IPS-18a (cell line): ENCODE results near the gene CD276.
"Not testable (repeated sequence)": the region's sequence is repeated elsewhere in the genome, so short reads cannot be mapped to it uniquely, and the experiment has no call there.

Experiments
- H3K27ac ChIP-seq: one replicate; pipeline ENCODE4 v1.5.1; 2013; ENCODE audit warnings: low read length
- H3K27me3 ChIP-seq: one replicate; pipeline ENCODE4 v1.6.1; 2013; ENCODE audit warnings: mild to moderate bottlenecking, low read length; ENCODE audit not compliant: control insufficient read depth, insufficient read depth
- H3K36me3 ChIP-seq: one replicate; pipeline ENCODE4 v1.6.1; 2013; ENCODE audit warnings: low read depth, low read length; ENCODE audit not compliant: control insufficient read depth
- H3K4me1 ChIP-seq: one replicate; pipeline ENCODE4 v1.6.1; 2013; ENCODE audit warnings: low read depth, low read length; ENCODE audit not compliant: control insufficient read depth
- H3K4me3 ChIP-seq: one replicate; pipeline ENCODE4 v1.5.1; 2013; ENCODE audit warnings: low read length
- H3K9ac ChIP-seq: one replicate; pipeline ENCODE4 v1.6.1; 2013; ENCODE audit warnings: mild to moderate bottlenecking, low read length, moderate library complexity
- H3K9me3 ChIP-seq: one replicate; pipeline ENCODE4 v1.6.1; 2013; ENCODE audit warnings: low read depth, low read length; ENCODE audit not compliant: control insufficient read depth

Gene CD276

DNA sequence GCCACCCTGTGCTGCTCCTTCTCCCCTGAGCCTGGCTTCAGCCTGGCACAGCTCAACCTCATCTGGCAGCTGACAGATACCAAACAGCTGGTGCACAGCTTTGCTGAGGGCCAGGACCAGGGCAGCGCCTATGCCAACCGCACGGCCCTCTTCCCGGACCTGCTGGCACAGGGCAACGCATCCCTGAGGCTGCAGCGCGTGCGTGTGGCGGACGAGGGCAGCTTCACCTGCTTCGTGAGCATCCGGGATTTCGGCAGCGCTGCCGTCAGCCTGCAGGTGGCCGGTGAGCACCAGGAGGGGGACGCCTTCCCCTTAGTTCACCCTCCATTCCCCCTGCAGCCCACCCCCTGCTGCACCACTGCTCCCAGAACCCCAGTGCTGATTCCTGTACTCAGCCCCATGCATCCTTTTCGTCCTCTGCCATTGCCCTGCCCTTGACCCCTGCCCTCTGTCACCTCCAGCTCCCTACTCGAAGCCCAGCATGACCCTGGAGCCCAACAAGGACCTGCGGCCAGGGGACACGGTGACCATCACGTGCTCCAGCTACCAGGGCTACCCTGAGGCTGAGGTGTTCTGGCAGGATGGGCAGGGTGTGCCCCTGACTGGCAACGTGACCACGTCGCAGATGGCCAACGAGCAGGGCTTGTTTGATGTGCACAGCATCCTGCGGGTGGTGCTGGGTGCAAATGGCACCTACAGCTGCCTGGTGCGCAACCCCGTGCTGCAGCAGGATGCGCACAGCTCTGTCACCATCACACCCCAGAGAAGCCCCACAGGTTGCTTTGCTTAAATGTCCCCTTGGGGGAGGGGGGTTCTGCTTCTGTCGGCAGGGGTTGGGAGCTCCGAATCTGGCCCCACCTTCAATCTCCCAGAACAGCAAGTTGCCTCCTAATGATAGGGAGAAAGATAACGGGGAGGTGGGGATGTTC is 18.4 kb downstream of the CD276 start:
- H3K36me3 ChIP-seq: peaks cover 18% of the 10 kb centered on the region
- not testable (repeated sequence) for H3K9ac ChIP-seq, H3K4me1 ChIP-seq, H3K9me3 ChIP-seq, H3K27me3 ChIP-seq, H3K27ac ChIP-seq, H3K4me3 ChIP-seq

DNA sequence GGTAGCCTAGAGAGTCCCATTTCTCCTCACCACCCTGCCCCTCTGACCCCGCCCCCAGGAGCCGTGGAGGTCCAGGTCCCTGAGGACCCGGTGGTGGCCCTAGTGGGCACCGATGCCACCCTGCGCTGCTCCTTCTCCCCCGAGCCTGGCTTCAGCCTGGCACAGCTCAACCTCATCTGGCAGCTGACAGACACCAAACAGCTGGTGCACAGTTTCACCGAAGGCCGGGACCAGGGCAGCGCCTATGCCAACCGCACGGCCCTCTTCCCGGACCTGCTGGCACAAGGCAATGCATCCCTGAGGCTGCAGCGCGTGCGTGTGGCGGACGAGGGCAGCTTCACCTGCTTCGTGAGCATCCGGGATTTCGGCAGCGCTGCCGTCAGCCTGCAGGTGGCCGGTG is 19.4 kb downstream of the CD276 start:
- H3K4me1 ChIP-seq, H3K9ac ChIP-seq, H3K27ac ChIP-seq, H3K27me3 ChIP-seq, H3K9me3 ChIP-seq, H3K4me3 ChIP-seq: not testable (repeated sequence)
- peaks cover 28% of the 10 kb centered on the region for H3K36me3 ChIP-seq

DNA sequence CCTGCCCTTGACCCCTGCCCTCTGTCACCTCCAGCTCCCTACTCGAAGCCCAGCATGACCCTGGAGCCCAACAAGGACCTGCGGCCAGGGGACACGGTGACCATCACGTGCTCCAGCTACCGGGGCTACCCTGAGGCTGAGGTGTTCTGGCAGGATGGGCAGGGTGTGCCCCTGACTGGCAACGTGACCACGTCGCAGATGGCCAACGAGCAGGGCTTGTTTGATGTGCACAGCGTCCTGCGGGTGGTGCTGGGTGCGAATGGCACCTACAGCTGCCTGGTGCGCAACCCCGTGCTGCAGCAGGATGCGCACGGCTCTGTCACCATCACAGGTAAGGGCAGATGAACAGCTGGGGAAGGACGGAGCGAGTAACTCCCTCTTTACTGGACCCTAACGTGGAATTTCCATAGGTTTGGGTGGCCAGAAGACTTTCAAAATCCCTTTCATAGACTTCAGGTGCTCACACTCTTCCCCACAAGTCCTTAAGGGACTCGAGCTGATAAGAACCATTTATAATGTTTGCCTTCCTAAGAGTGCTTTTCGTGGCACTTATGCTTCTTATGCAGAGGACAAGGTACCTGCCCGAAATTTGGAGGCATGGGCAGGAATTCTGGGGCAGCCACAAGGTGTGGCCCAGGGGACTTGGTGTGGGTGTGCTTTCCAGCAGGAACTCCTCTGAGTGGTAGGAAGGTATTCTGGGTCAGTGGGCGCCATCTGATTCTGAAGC is 20.1 kb downstream of the CD276 start:
- not testable (repeated sequence) for H3K4me3 ChIP-seq, H3K9me3 ChIP-seq, H3K27me3 ChIP-seq, H3K9ac ChIP-seq, H3K4me1 ChIP-seq, H3K27ac ChIP-seq
- H3K36me3 ChIP-seq: peaks cover 33% of the 10 kb centered on the region

DNA sequence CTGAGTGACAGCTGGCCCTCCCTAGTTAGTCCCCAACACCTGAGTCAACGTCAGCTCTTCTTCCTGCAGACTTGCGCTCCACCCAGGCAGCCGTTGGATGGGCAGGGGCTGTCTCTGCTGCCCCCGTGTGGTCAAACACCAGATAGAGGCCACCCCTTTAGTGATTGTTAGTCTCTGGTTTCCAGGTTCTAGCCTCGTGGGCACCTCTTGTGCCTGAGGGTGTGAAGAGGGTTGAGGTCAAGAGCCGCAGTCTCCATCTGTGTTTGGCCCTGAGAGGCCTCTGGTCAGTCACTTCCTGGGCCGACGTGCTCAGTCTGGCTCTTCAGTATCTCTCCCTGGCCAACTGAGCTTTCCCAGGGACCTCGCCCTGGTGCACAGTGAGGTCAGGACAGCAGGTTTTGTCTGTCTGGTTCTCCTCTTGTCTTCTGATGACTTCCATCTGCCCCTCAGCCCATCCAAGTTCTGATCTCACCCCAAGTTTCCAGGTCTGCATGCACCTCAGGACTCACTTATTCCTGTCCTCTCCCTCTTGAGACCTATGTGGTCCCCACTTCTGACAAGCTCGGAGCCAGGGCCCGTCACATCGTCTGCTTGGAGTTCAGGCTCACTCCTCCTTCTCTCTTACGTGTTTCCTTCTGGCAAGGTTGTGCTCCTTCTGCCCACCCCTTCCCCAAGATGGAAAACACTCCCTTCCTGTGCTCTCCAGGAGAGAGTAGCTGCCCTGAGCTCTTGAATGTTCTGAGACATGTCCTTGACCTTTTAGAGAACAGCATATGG is 20.9 kb downstream of the CD276 start:
- peaks cover 39% of the 10 kb centered on the region for H3K36me3 ChIP-seq

DNA sequence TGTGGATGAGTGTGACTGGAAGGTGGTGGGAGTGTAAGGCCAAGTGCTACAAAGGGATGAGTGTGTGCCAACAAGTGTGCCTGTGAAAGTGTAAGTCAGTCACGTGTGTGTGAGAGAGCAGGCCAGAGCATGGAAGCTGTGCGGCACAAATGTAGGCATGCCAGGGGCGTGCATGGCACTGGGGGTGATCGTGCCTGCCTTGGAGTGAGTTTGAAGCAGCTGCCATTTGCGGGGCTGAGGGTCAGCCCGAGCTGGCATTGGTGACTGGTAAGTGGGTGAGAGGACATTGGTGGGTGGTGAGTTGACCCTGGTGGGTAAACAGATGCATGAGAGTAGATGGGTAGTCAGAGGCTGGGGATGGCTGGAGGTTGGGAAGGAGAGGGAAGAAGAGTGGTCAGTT is 24.5 kb downstream of the CD276 start:
- Histone ChIP-seq H3K9ac (no peak overlapping the region), H3K4me3 (no peak overlapping the region), H3K27ac (no peak overlapping the region), H3K36me3 (peaks cover 62% of the 10 kb centered on the region), H3K27me3 (no peaks in the 10 kb centered on the region), H3K9me3 (no peaks in the 10 kb centered on the region), H3K4me1 (no peaks in the 10 kb centered on the region)

More for the DNA sequence above, 20.9 kb downstream of the CD276 start:
- Histone ChIP-seq H3K27ac (no peak overlapping the region), H3K4me1 (no peaks in the 10 kb centered on the region), H3K9me3 (no peaks in the 10 kb centered on the region), H3K9ac (no peak overlapping the region), H3K4me3 (no peak overlapping the region), H3K27me3 (no peaks in the 10 kb centered on the region)

DNA sequence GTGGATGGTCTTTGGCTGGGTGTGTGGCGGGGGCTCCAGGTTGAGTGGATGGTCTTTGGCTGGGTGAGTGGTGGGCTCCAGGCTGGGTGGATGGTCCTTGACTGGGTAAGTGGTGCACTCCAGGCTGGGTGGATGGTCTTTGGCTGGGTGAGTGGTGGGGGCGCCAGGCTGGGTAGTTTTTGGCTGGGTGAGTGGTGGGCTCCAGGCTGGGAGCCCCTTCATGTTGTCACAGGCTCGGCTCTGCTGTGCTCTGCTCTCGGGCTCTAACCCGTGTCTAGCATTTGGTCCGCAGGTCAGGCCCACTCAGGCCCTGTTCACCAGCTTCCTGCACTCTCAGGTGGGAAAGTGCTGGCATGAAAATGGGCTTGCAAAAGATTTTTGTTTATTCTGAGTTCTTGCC is 25.1 kb downstream of the CD276 start:
- Histone ChIP-seq H3K27ac (no peak overlapping the region), H3K4me1 (no peaks in the 10 kb centered on the region), H3K4me3 (no peak overlapping the region), H3K9me3 (no peaks in the 10 kb centered on the region), H3K9ac (no peak overlapping the region), H3K27me3 (no peaks in the 10 kb centered on the region), H3K36me3 (peaks cover 63% of the 10 kb centered on the region)

DNA sequence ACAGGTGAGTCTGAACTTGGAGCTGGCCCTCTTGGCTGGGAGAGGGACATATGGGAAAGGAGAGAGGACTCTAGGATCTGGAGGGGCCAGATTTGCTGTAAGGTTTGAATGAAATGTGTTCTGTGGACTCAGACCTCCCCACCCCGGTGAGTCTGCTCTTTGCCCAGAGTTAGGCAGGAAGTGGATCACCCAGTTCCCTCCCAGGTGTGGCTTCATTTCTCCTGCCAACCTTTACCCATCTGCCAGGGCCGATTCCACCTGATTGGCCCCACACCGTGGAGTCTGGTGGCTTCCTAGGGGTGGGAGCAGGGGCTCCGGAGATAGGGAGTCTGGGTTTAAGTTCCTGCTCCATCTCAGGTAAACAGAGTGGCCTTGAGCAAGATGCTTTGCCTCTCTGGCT is 25.5 kb downstream of the CD276 start:
- Histone ChIP-seq H3K36me3 (peaks cover 63% of the 10 kb centered on the region), H3K9ac (no peak overlapping the region), H3K9me3 (no peaks in the 10 kb centered on the region), H3K4me3 (no peak overlapping the region), H3K27ac (no peak overlapping the region), H3K4me1 (no peaks in the 10 kb centered on the region), H3K27me3 (no peaks in the 10 kb centered on the region)

DNA sequence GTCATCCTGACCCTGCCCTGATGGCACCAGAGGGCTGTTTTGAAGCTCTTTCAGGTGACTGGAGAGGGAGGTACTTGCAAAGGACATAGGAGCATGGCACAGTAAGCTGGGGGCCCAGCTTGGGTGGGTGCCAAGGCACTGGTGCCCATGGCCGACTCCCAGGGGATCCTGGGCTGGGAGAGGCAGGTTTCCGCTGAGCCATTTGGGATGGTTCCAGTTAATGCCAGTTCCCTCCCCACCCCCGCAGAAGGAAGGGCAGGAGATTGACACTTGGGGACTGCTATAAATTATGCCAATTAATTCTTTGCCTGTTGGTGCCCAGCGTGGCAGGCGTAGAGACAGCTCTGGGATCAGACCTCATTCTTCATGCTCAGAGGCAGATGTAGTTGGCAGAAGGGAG is 26.1 kb downstream of the CD276 start:
- H3K9ac ChIP-seq: no peak overlapping the region
- no peaks in the 10 kb centered on the region for H3K4me1 ChIP-seq
- no peak overlapping the region for H3K27ac ChIP-seq
- peaks cover 59% of the 10 kb centered on the region for H3K36me3 ChIP-seq
- no peaks in the 10 kb centered on the region for H3K9me3 ChIP-seq
- no peak overlapping the region for H3K4me3 ChIP-seq
- no peaks in the 10 kb centered on the region for H3K27me3 ChIP-seq

DNA sequence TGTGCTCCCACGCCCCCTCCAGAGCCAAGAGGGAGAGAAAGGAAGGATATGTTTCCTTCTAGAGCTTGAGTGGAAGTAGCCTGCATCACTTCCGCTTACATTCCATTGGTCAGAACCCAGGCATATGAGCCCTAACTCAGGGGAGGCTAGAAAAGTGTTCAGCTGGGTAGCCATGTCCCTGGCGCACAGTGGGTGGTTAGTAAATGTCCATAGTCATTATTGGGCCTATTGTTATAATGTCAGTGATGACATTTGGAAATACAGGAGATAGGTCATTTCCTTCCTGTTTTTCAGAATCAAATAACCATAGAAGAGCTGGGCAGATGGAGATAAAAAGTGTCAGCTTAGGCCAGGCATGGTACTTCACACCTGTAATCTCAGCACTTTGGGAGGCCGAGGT is 27.3 kb downstream of the CD276 start:
- no peak overlapping the region for H3K4me3 ChIP-seq
- H3K9ac ChIP-seq: no peak overlapping the region
- H3K36me3 ChIP-seq: peaks cover 53% of the 10 kb centered on the region
- no peaks in the 10 kb centered on the region for H3K9me3 ChIP-seq
- H3K4me1 ChIP-seq: no peaks in the 10 kb centered on the region
- H3K27me3 ChIP-seq: no peaks in the 10 kb centered on the region
- H3K27ac ChIP-seq: no peak overlapping the region

DNA sequence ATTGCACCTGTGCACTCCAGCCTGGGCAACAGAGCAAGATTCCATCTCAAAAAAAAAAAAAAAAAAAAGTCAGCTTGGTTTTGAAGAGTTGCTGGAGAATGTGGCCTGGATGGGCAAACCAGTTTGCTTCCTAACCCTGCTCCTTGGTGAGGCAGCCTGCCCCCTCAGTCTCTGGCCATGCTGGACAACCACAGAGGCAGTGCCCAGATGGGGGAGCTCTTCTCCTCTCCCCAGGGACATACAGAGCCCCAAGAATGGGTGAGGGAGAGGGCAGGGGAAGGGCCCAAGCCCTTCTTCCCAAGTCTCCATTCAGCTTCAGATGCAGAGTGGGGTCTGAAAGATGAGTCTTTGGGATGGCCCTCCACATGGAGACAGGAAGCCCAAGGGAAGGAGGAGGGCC is 27.9 kb downstream of the CD276 start:
- Histone ChIP-seq H3K9ac (no peak overlapping the region), H3K36me3 (peaks cover 49% of the 10 kb centered on the region), H3K4me3 (no peak overlapping the region), H3K4me1 (no peaks in the 10 kb centered on the region), H3K27me3 (no peaks in the 10 kb centered on the region), H3K9me3 (no peaks in the 10 kb centered on the region), H3K27ac (no peak overlapping the region)

DNA sequence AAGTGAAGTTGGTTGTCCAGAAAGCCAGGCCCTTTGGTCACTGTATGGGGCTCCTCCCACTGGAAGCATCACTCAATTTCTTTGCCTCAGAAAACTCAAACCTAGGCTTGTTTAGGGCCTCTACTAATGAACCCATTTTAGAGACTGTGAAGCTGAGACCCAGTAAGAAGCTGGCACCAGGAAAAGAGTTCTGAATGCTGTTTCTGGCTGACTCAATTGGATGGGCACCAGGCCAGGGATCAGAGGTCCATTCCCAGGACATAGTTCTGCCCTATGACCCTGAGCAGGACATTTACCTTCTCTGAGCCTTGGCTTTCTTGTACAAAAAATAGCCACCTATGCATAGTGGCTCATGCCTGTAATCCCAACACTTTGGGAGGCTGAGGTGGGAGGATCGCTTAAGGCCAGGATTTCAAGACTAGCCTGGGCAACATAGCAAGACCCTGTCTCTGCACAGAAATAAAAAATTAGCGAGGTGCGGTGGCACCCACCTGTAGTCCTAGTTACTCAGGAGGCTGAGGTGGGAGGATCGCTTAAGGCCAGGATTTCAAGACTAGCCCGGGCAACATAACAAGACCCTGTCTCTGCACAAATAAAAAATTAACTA is 30.6 kb downstream of the CD276 start:
- Histone ChIP-seq H3K9ac (no peak overlapping the region), H3K36me3 (peaks cover 26% of the 10 kb centered on the region), H3K4me3 (no peak overlapping the region), H3K9me3 (no peaks in the 10 kb centered on the region), H3K27ac (no peak overlapping the region), H3K27me3 (no peaks in the 10 kb centered on the region), H3K4me1 (no peaks in the 10 kb centered on the region)
